Measurements from ENCODE around the gene GPR63.

GRCh38 chr6:96837081-96837971 lies at the start of gene GPR63:
- TF ChIP-seq CTCF (IDR thresholded peaks at IDR 0.05 in 8 of 11, conservative IDR thresholded peaks at IDR 0.05 in 3 of 11) (no peak), POLR2AphosphoS5 (IDR thresholded peaks at IDR 0.05) (peak; percentile 31 to 68 (median 45)), POLR2A (IDR thresholded peaks at IDR 0.05) (no peak)

Measured in spleen (tissue), 7 donors.